Measurements from ENCODE around the gene HDAC9.
"Not testable (repeated sequence)": the region's sequence is repeated elsewhere in the genome, so short reads cannot be mapped to it uniquely, and the experiment has no call there.

Gene HDAC9

DNA sequence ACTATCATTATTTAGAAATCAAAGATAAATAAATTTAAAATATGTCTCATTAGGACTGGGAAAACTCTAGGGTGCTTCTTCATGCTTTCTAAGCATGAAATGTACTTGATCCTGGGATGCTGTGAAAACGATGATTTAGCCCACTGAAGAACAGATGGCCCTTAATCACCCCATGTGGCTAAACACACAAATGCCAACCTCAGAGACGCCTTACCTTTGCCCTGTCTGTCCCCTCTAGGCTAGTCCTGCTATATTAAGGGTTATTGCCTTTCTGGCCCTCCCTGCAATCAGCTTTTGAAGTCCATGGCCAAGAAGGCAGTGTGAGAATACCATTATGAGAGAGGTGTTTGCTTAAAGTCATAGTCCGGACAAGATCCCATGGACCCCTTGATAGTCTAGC, 404.7 kb downstream of the HDAC9 start:
- DNase-seq (ENCODE audit: low spot score), result no peak

DNA sequence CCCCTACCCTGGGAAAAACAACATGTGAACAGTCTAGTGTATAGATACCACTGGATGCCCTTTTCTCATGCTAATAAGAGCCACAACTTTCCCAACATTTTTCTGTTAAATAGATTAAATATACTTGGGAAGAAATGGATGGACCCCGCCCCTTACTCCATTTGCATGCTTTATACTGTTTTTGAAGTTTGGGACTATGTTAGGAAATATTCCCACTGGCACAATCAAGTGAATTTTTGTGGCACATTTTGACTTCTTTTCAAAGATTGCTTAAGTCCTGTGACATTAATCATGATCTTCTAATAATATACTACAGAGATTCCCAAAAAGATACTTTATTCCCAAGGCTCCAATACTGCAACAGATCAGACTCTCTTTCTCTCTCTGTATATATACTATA, 405.3 kb downstream of the HDAC9 start:
- no peak for DNase-seq (ENCODE audit: low spot score)

DNA sequence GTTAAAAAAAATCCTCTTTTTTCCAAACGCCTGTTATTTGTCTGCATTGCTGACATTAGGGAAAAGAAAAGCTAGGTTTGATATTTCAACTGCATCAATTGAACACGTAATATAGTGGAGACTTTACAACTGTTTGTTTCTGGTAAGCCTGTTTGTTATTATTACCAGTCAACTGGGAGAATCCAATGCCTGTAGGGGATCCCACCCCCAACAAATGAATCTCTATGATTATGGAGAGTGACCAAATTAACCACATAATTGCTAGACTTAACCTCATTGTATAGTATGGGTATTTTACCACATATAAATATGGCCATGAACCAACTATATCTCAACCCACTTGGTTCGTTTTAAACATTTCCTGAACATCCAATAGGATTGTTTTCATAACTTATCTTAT, 405.8 kb downstream of the HDAC9 start:
- no peak for DNase-seq (ENCODE audit: low spot score)

DNA sequence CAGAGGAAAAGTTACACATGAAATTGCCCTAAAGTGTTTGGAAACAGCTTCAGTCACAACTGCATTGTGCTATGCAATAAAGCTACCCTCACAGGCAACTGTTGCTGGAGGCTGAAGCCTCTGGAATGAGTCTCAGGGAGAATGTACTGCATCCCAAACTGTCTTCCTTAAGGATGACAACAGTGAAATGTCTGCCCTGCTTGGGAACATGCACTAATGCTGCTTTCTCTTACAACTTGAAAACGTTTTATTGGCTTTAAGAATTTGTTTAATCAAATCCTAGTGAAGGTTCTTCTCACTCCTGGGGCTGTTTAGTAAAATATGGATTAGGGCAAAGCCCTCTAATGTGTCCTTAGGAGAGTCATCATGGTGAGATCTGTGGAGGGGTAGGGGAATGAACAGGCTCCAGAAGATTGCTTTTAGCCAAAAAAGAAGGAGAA, 406.5 kb downstream of the HDAC9 start:
- no peak for DNase-seq (ENCODE audit: low spot score)

DNA sequence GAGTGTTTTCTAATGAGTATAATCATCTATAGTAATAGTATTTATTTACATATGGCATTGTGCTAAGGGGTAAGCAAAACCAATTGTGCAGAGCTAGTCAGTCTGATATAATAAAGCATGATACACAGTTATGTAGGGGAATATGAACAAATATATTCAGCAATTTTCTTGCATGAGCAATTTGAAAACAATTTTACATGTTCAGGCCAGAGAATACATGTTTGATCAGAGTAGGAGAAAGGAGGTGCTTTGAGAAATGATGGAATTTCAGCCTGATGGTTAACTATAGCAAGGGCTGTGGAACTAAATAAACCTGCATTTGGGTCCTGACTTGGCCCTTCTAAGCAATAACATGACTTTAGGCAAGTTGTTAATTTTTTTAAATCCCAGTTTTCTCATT, 407.3 kb downstream of the HDAC9 start:
- no peak for DNase-seq (ENCODE audit: low spot score)

DNA sequence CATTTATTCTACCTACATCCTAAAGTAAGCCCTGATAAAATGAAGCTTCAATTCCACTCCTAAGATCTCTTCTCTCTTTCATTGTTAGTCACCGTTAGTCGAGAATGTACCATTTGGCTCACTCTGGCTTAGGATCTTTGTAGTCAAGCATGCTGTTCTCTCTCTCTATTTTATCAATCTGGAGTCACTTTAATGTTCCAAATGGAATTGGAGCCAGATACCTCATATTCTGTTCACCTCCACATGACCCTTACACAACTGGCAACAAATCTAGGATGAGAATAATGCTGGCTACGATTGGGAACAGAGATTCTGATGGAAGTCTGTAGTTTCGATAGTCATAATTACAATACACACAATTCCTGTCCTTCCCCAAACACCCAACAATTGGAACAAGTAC, 408.1 kb downstream of the HDAC9 start:
- DNase-seq (ENCODE audit: low spot score), result no peak

DNA sequence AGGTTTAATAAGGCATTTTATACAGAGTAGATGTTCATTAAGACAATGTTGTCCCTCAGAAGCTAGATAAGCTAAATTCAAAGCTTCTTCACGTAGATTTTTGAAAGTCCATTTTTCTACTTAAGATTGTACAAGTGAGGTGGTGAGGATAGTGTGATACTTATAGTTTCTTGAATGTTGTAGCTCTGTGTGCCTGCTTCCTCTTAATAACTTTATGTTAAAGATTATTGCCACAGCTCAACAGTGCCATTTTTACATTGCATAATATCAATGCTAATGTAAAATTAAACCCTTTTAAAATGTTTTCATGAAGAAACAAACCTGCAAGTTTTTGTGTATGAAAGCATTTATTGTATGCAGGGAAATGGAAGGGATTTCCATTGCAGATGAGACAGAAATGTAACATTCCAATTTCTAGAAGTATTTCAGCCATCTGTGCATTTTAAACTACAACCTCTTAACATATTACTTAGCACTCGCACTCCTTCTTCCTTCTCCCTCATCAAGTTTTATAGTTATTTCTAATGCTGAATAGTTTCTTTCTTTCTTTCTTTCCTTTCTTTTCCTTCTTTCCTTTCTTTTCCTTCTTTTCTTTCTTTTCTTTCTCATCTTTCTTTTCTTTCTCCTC, 409.9 kb downstream of the HDAC9 start:
- no peak for DNase-seq (ENCODE audit: low spot score)

DNA sequence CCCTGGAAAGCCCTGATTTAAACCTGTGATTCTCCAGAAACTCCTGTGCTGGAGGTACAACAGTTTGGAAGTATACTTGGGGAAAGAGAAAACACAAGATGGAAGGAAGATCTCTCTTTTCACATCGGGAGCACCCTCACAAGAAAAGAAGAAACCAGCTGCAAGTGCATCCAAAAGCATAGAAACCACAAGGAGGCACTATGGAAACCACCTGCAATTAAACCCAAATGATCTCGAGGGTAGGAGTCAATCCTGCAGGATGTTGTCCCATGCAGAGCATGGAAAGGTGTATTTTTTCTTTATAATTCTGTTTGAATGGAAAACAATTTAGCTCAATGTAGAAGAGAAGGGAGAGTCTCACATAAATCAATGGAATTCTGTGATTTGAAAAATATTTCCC, 411.4 kb downstream of the HDAC9 start:
- DNase-seq (ENCODE audit: low spot score), result no peak

DNA sequence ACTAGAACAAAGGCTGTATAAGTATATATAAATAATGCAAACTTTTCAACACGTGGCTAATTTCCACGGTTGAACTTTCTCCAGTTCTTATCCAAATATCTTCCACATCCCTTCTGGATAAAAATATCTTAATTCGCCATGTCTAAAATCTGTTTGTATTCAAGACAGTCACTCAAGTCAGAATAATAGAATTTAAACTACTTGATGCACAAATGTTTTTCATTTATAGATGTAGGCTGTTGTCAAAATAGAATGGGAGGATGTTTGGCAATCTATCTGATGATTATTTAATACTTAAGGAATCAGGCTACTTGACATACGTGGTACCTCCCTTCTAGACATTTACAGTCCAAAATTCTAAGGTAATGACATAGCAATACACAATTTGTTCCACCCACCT, 417.6 kb downstream of the HDAC9 start:
- no peak for DNase-seq (ENCODE audit: low spot score)

DNA sequence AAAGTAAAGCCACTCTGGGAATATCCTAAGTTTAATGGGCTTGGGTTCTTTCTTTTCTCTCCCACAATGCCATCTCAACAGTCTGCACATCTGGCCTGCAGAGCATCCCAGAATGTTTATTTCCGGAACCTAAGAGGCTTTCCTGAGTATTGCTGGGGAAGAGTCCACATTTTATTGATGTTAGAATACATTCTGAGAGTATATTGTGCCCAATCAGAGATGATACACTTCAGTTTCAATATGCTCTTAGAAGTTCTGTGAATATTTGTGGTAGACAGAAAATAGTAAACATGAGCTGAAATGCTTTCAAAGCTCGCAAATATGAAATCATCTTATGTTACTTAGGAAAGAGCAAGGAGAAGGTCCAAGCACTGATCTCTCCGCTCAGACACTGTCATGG, 421.3 kb downstream of the HDAC9 start:
- DNase-seq (ENCODE audit: low spot score), result no peak

DNA sequence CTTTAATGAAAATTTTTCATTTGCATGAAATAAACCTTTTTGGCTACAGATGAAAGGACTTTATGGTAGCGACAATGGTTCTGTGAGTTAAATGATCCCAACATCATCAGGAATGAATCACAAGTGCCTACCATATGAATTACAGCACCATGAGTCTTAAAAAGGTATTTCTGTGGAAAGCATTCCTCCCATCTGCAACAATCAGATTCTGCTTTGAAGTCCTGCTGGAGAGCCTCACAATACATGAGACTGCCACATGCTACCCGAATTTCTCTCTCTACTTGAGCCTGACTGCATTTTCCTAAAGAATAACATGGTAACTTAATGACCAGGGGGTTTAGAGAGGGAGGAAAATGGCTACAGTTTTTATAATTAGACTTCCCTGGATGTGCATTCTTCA, 431.6 kb downstream of the HDAC9 start:
- DNase-seq (ENCODE audit: low spot score), result no peak

DNA sequence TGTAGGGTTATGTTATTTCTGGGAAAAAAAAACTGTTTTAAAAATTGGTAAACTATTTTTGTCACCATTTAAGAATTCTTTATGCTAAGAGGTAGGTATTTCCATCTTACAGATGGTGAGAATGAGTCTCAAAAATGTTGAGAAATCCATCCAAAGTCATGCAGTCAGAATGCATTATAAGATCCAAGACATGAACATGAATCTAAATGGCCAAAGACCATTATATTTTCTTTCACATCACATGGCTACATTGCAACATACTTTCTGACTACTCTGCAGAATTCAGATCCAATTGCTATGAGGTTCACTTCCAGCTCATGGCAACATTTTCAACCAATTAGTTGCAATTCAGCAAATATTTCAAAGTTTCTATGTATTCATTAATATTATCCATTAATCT, 440.7 kb downstream of the HDAC9 start:
- no peak for DNase-seq (ENCODE audit: low spot score)

DNA sequence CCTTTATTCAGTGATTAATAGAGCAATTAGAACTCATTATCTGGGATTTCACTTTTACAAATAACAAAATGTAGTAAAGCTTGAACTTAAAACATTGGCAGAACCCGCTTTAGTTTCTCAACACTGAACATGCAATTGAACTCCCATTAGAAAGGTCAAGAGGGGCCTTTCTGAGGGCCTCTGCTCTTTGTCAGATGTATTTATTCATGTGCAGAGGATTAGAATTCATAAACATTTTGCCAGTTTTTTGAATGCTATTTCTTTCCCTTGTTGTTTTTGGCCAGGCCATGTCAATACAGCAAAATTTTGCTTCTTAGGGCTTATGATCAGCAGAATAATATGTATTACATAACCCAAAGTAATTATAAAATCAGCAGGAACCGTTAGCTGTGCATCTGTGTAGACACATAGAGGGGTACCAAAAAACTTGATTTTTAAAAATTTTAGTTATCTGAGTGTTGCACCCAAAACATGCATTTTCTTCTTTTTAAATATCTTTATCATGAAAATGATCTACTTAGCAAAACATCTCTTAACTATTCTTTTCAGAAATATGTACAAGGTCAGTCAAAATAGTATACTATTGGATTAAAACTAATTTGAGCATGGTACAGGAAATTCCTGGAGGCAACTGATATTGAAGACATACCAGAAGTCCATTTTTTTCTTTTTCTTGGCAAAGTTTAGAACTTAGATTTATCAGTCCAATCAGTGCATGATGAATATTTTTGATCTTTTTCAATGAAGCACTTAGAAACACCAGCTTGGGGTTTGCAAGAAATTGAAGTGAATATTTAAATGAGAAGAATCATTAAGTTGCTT, 444.4 kb downstream of the HDAC9 start:
- no peak for DNase-seq (ENCODE audit: low spot score)

DNA sequence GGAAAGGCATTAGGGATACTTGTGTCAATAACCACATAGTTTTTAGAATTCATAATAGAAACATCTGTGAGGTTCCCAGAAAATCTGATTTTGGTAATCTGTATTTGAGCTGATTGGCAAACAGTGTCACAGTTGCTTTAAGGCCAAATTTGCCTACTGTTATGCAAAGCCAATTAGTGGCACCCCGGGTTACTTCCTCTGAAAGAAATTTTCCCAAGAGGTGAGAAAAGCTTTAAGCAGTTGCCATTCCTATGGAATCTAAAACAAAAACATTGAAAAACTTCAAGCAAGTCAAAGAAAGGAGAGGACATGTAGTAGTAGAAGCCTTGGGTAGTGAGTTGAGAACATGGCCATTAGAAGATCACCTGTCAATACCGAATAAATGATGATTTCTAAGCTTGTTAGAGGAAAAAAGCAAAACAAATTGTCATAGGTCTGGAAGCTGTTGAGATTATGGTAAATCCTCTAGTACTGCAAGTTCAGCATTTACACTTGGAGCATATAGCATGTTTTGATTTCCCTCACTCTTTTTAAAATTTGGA, 445.1 kb downstream of the HDAC9 start:
- DNase-seq (ENCODE audit: low spot score), result no peak

DNA sequence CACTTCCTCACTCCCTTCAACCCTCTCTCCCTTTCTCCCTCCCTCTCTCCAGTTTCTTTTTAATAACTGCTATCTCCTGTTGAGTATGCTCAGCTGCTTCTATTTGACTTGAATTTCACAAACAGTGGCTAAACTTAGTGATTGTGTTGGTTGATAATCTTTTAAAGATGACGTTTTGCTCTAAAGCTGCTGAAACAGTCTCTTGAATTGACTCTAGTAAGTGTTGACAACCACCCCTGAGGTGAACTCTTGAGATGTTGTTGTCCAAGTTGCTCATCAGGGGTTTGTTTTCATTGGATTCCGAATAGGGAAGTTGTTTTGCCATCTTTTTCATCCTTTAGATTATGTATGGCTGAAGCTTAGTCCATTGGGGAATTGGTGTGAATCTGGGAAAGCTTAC, 445.7 kb downstream of the HDAC9 start:
- no peak for DNase-seq (ENCODE audit: low spot score)

DNA sequence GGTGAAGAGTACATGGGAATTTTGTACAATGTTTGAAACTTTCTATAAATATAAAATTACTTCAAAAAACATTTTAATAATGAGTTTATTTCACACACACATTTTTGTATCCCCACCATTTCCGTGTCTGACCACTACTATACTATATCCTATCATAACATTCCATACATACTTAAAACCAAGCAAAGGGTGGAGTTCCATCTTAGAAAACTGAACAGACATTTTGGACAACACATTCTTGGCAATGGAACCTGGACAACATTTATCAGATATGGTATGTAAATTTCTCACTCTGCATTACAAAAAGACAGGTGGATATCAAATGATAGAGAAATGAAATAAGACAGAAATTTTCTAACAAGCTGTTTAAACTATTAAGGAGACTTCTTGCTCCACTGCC, 453.0 kb downstream of the HDAC9 start:
- DNase-seq (ENCODE audit: low spot score), result no peak

DNA sequence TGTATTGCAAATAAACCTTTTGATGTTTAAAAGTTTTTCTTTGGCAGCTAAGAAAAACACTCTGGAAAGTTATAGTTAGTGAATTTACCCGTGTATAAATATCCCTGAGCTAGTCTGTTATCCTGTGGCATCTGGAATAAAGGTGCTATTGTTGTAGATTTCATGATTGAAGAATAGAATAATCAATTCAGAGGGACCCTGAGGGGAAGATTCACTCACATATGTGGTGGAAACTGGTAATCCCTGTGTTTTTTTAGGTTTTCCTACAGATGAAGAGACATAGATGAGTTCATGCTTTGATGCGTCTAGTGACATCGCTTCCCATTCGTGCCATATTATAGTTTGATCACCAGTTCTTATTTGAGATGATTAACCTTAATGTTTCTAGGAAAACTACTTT, 457.3 kb downstream of the HDAC9 start:
- no peak for DNase-seq (ENCODE audit: low spot score)

DNA sequence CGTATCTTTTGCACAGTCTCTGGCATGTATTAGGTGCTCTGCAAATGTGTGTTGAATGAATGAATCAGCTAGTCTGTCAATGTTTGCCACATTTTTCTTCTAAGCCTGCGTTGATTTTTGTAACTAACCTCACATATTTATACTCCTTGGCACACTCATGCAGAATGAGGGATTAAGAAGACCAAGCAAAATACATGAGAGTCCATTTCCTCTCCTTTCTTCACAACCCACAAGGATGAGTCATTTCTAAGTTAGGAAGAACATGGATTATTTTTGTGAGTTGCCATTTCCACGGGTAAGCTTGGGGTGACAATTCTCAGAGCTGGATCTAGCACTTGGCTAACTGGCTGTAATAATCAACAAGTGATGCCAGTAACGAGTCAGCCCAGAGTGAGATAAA, 463.1 kb downstream of the HDAC9 start:
- DNase-seq (ENCODE audit: low spot score), result no peak

DNA sequence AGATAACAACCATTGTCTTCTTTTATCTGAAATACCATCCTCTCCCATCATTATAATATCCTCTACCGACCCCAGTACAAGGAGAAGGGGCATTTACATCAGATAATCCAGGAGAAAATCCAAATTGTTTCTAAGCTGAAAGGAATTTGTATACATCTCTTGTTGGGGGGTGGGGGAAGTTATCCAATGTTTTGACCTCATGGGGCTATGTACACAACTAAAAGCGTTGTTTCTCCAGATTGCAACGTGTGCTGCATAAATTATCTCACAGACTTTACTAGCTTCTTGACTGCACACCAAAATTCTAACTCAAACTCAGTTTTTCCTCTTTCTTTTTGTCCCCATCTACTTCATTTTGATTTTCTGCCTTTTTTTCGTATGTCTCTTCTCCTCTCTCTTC, 465.2 kb downstream of the HDAC9 start:
- DNase-seq (ENCODE audit: low spot score), result no peak

DNA sequence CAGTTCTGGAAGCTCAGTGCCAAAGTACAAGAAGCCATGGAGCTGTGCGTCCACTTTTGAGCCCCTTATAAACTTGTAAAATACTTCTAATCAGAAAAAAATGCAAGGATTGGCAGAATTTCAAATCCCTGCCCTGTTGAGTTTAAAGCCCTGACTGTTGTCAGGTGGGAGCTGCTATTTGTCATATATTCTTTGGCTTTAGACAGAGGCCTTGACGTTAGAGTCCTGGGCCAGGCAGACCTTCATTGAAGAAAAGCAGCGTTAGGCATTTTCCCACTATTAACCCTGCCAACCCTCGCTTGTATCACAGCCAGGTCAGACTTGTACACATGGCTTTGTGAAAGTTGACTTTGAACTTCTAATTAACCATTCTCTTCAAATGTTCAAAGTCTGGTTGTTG, 466.5 kb downstream of the HDAC9 start:
- no peak for DNase-seq (ENCODE audit: low spot score)

DNA sequence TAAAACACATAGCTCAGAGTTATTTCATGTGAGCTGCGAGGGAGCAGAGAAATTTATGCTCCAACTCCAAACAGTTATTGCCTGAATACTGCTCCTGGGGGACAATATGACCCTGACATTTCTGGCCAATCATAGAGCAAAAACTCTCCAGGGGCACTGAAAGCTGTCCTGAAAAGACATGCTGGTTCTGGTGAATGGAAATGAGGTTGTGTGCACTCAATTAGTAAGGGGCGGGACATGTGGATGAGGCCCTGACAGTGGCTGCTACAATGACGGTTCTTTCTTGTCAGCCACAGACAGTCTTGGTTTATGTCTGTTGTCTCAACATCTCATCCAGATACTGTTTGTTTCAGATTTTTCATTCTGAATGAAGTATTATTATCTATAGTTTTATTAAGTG, 470.1 kb downstream of the HDAC9 start:
- no peak for DNase-seq (ENCODE audit: low spot score)

DNA sequence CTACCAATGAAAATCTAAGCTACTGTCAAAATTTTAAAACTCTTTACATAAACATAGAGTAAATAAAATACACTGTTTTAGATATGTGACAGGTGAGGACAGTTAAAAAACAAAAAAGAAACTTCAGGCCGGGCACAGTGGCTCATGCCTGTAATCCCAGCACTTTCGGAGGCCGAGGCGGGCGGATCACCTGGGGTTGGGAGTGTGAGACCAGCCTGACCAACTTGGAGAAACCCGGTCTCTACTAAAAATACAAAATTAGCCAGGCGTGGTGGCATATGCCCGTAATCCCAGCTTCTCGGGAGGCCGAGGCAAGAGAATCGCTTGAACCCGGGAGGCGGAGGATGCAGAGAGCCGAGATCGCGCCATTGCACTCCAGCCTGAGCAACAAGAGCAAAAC, 472.2 kb downstream of the HDAC9 start:
- DNase-seq (ENCODE audit: low spot score), result not testable (repeated sequence)

DNA sequence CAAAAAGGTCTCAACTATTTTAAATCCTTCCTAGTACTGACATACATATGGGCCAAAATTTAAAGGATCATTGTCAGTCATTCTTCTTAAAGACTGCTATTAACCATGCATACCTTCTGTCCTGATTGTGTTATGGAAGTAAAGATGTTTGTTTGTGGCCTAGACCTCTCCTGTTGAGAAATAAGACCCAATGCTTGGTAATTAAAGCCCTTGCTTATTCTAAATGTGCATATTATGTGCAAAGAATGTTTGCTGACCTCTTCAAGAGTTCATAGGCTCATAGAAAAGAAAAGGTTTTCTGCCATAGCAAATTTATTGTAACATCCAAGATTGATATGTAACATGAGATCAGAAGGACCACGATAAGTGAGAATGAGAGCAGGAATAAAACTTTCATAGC, 476.3 kb downstream of the HDAC9 start:
- no peak for DNase-seq (ENCODE audit: low spot score)

DNA sequence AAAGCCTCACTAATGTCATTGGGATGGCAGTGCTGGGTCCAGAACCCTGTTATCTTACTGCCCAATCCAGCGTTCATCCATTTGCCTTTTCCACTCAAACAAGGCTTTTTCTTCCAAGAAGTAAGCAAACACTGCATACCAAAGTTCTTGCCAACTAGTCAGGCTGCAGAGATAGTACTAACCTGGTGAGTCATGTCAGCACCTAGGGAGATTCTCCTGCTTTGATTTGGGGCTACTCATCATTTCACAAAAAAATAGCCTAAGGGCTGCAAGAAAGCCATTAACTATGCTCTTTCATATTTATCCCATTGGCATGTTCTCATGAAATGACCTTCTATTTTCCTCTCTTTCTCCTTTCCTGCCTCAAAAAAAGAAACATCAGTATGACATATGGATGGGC, 479.3 kb downstream of the HDAC9 start:
- DNase-seq (ENCODE audit: low spot score), result no peak
